NCI-H1694 treated with DMSO at 0.1 percent for 48 hours (cell line): ENCODE results near the gene SPATS2.
A peak's percentile ranks its signal among the peaks of the same experiment; 100 is the strongest.
"Not testable (repeated sequence)": the region's sequence is repeated elsewhere in the genome, so short reads cannot be mapped to it uniquely, and the experiment has no call there.

Experiments
- DNase-seq: peaks from one replicate; lab custom pipeline; 2025; lab: John Stamatoyannopoulos, UW

Gene SPATS2

DNA sequence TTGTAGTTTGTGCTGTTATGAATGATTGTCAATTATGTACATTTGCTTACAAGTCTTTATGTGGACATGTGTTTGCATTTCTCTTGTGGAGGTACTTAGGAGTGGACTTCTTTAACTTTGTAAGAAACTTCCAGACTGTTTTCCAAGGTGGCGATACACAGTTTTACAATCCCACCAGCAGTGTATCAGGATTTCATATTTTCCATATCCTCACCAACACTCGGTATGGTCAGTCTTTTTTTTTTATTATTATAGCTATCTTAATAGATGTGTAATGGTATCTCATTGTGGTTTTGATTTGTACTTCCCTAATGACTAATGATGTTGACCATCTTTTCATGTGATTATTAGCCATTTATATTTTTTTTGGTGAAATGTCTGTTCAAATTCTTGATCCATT, 97.9 kb downstream of the SPATS2 start:
- DNase-seq, result no peak

GRCh38 chr12:49470986-49471385, 103.7 kb downstream of the SPATS2 start:
- DNase-seq, result no peak

GRCh38 chr12:49471557-49471956, 104.3 kb downstream of the SPATS2 start:
- DNase-seq, result no peak

DNA sequence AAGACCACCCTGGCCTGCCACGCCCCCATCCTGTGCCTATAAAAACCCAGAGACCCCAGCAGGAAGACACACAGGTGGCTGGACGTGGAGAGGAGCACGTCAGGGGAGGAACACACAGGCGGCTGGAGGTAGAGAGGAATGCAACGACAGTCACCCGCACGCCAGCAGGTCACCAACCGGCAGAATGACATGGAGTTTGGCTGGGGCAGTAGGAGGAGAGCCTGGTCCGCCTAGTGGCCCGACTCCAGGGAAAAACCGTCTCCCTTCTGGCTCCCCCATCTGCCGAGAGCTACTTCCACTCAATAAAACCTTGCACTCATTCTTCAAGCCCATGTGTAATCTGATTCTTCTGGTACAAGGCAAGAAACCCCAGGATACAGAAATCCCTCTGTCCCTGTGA, 108.8 kb downstream of the SPATS2 start:
- DNase-seq, result peak; percentile 42

DNA sequence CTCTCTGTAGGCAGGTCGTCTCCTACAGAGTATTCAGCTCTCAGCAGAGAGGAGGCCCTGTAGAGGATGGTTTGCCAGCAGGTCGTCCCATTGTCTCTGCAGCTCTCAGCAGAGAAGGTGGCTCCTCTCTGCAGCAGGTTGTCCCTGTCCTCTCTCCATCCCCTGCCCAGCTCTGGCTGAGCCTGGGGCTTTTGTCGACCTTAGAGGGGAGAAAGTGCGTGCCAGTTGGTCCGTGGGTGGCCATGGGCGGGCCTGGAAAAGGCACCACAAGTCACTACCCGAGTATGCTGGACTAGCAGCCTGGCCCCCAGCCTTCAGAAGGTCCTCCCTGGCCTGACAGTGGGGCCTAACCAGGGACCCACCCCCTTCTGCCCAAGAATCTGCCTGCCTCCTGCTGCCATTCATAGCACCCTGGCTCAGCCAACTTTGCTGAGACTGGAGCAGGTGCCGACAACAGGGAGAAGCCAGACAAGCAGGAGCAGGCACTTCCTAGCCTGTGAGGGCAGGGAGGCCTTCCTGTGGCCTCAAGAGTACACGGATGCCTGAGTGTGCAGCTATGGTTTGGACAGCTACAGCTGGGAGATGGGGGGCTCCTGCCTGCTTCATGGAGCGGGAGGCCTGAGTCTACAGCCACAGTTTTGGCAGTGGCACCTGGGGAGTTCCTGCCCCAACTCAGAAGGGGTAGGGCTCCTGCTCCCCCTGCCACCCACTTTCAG, 111.8 kb downstream of the SPATS2 start:
- no peak for DNase-seq

GRCh38 chr12:49482095-49483051, 115.1 kb downstream of the SPATS2 start:
- DNase-seq, result peak; percentile 72

DNA sequence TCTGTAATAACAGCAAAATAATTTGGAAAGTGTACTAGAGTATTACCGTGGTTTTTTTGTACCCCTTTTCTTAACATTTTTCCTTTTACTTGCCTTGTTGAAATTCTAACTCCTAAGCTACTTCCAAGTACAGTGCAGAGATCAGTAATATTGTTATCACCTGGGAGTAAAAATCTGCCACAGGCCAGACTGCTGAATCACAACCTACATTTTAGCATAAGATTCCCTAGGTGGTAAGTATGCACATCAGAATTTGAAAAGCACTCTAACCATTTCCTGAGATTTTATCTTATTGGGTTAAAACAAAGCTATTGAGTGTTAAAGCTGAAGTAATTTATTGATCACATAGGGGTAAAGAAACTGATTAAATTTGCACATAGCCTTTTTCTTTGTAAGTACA, 116.4 kb downstream of the SPATS2 start:
- DNase-seq, result no peak

GRCh38 chr12:49487605-49488004, 120.3 kb downstream of the SPATS2 start:
- no peak for DNase-seq

GRCh38 chr12:49489154-49489553, 121.9 kb downstream of the SPATS2 start:
- no peak for DNase-seq

DNA sequence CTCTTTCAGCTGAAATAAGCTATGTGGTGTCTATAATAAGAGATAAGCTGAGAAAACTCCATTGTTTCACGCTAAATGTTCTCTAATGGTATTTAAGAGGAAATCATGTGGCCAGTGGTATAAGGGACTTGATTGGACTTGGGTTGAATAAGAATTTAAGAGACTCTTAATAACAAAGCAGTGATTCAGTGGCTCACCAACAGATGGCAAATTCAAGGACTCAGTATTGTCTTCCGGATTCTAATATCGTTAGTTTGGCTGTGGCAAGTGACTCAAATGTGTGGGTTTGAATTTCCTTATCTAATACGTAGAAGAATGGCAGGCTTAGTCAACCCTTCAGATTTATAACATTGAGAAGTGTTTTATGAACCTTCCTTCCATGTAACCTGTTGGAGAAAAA, 122.5 kb downstream of the SPATS2 start:
- DNase-seq, result no peak

DNA sequence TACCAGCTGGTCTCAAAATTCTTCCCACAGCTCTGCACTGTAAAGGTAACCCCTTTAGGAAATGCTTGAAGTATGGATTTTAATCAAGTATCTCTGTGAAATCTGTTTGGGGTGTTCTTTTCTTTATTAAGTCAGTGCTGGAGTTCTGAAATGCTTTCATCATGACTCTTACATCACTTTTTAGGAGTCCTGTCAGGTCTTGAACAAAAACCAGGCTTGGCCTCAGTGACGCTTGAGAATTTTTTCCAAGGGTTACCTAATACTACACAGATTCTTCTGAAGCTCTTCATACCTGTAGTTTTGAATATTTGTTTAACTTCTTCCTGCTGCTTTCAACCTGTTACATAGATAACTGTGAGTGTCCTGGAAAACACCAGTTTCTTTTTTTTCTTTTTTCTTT, 124.6 kb downstream of the SPATS2 start:
- DNase-seq, result no peak

DNA sequence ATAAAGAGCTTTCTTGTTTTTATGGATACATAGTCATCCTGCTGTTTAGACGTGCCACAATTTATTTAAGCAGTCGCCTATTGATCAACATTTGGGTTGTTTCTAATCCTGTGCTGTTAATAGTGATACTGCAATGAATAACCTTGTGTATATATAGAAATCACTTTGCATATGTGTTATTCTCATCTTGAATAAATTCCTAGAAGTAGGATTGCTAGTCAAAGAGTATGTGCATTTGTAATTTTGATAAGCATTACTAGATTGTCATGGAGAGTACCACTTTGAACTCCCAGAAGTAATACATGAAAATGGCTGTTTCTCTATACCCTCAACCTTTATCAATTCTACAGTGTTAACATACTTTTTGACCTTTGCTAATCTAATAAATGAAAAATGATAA, 126.6 kb downstream of the SPATS2 start:
- DNase-seq, result no peak

DNA sequence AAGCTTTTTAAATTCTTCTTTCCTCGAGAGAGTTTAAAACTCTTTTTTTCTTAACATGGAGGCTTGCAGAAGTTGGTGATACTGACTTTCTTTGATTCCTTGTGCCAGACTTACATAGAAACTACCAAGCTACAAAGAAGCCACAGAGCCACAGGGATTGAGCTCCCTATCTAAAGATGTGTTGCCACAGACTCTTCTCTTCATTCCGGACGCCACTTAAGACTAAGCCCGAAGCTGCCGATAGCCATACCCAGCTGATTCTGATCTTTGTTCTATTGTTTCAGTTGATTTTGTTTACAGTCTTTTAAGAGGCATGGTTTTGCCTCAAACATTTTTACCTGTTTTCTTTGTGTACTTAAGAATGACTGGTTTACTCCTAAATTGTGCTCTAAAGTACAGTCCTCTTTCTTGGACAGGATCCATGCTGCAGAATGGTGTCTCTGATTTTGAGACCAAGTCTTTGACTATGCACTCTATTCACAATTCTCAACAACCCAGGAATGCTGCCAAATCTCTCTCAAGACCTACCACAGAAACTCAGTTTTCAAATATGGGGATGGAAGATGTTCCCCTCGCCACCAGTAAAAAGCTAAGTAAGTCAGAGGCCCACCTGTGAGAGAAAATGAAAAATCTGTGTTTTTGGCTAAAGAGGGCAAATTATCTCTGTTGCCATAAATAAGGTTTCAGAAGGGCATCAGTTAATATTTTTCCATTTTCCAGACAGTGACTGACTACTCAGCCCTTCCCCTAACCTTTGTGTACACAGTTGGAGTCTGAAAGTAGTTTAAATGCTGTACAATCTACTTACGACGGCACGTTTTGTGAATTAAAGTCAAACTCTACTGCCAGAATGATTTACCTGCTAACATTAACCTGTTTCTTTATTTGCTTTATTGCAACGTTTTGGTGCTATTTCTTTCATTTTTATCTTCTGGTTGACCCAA, 129.4 kb downstream of the SPATS2 start:
- no peak for DNase-seq

DNA sequence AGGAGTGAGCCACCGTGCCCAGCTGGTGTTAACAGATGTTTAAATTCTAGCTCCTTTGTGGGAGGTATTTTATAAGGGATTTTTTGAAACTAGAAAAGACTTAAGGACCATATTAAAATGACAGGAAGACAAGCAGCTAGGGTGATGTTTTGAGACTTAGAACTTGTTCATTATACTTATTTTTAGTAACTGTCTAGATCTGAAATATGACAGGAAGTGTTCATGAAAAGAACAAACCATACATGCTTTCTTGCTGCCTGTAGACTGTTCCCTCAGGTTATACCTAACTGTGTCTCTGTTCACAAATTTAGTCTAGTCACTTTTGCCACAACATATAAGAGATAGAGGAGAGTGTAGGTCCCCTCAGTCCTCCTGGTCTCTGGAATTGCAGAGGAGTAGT, 134.6 kb downstream of the SPATS2 start:
- no peak for DNase-seq

DNA sequence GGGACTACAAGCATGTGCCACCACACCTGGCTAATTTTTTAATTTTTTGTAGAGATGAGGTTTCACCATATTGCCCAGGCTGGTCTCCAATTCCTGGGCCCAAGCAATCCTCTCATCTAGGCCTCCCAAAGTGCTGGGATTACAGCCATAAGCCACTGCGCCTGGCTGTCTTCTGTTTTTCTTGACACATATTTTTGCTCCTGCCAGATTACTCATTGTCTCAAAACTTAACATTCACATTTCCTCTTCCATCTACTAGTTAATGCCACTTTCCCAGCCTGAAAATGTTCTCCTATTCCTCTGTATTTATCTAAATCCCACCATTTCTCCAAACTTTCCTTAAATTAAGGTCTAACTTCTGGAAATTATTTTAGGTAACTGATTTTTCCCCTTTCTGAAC, 135.3 kb downstream of the SPATS2 start:
- no peak for DNase-seq

DNA sequence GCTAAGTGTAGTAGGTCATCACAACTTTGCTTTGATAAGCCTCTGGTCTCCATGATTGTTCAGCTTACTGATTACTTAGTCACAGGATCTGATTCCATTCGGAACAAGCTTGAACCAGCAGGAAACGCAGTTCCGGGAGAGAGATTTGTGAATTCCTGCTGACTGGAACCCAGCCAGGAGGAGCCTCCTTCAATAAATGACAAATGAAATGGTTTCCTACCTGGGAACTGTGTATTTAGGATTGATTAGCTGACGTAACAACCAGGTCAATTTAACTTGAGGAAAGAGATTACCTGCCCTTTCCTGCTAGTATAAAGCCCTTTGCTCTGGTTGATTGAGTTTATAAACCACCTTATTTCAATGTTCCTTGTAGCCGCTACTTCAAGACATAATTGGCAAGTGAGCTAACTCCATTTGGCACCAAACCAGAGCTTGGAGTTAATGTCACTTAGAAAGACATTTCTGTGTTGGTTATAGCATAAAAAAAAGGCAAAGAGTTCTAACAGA, 136.5 kb downstream of the SPATS2 start:
- DNase-seq, result no peak

DNA sequence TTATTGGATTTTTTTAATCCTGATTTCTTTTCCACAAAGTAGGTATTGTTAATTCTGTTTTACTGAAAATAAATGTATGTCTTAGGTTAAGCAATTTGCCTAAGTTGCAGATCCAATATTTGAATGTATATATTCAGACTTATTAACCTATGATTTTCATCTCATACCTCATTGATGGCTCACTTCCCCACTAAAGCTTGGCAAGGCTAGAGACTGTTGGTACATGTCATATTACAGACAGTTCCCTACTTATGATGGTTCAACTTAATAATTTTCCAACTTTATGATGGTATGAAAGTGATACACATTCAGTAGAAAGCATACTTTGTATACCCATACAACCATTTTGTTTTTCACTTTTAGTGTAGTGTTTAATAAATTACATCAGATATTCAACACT, 138.4 kb downstream of the SPATS2 start:
- no peak for DNase-seq

DNA sequence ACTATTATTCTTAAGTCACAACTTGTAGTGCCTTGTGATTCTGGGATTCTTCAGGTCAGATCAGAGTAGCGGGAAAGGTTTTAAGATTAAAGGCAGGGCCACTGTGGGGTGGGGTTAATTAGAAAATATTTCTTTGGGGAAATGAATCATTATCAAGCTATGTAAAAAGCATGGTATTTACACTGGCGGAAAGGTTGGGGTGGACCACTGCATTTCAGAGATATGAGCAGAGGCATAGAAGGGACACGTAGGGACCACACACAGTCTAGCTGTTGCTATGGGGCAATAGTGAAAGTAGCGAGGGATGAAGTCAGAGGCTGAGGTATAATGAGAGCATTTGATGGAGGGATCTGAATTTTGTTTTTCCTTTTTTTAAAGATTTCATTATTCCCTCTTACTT, 139.9 kb downstream of the SPATS2 start:
- no peak for DNase-seq

GRCh38 chr12:49509681-49510080, 142.4 kb downstream of the SPATS2 start:
- not testable (repeated sequence) for DNase-seq

DNA sequence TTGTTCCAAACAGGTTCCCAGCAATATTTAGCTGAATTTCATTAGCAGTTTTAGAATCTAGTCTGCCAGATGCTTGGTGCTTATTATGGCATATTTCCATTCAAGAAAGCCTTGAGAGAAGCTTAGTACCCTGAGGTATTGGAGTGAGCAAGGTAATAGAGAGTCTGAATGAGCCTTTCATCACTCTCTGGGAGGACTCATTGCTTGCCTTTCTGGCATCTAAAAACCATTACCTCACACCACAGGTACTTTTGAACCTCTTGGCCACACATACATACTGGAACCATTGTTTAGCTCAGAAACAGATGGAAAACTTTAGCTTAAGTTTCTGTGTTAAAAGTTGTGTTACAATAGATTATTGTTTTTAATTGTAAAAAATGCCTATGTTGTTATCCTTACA, 144.1 kb downstream of the SPATS2 start:
- DNase-seq, result no peak

GRCh38 chr12:49512546-49512945, 145.3 kb downstream of the SPATS2 start:
- no peak for DNase-seq

GRCh38 chr12:49515266-49515665, 148.0 kb downstream of the SPATS2 start:
- DNase-seq, result no peak
